Right atrium auricular region (tissue), 2 donors: Measurements from ENCODE around the gene ZNF212. TPM values are rescaled to one million over a fixed set of nuclear protein-coding genes. Genes with fewer than 3 reads are reported as not detected.

Experiments used
- DNase-seq: peaks from one replicate; pipeline ENCODE4 v3.0.0-alpha.2; 2019; ENCODE audit warnings: low spot score
- H3K27ac ChIP-seq, 2 donors: fragments of 200-600 bp; sonication (generic); 1 replicate in 1 of 2; 2 replicates in 1 of 2; pipeline ENCODE4 v1.5.1; 2016 to 2019
- H3K27me3 ChIP-seq, 2 donors: fragments of 200-600 bp; sonication (generic); one replicate each; pipeline versions ENCODE4 v1.5.1 to v1.6.0; 2017 to 2019
- H3K36me3 ChIP-seq: fragments of 200-600 bp; sonication (generic); one replicate; pipeline ENCODE4 v1.5.1; 2016
- H3K4me1 ChIP-seq, 2 donors: fragments of 200-600 bp; sonication (generic); one replicate each; pipeline versions ENCODE4 v1.5.1 to v1.6.0; 2017 to 2019
- H3K4me3 ChIP-seq, 2 donors: fragments of 200-600 bp; sonication (generic); 1 replicate in 1 of 2; 2 replicates in 1 of 2; pipeline ENCODE4 v1.5.1; 2017 to 2019; ENCODE audit warnings: mild to moderate bottlenecking in 1 of 2, moderate library complexity in 1 of 2
- H3K9me3 ChIP-seq, 2 donors: fragments of 200-600 bp; sonication (generic); one replicate each; pipeline ENCODE4 v1.5.1; 2019
- total RNA-seq, 2 donors: library from RNA; depleted of rRNA; stranded (reverse); fragments of >200 nt; gene quantifications; one replicate each; pipeline ENCODE4 v1.1.0, GENCODE V29; 2016
- TF ChIP-seq, protein P1 (sequence below), 2 donors: fragments of 200-600 bp; sonication (generic); IDR thresholded peaks; one replicate each; pipeline ENCODE4 v1.5.1; 2019; ENCODE audit warnings: antibody characterized with exemption in 2 of 2

The ZNF212 gene
- total RNA-seq, 2 donors from 2014 or later, result 2.5 to 3.0 TPM

DNA sequence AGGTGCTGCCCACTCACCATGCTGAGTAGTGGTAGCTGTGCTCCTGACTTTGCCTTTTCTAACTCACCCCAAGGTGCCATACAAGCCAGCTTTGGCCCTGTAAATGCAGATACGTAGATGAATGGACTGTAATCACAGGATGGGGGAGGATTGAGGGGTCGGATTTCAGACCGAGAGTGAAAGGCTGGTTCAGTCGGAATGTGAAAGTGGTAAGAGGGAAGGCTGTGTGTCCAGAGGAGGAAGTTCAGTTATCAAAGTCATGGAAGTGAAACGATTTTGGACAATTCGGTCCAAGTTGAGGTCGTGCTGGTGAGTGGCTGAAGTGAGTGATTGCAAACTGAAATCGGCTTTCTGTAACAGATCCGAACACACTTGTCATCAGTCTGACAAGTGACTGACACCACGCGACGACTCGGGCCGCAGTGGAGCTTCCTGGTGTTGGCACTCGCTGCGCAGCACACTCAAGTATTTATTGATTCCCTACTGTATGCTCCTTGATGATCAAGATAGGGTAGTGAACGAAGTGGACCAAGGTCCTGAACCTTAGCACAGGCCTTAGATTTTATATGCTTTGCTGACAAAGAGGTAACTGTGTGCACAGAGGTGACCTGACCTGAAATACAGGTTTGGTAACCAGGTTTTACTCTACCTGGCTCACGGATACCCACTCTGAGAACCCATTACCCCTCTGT, 33.6 kb upstream of the ZNF212 start:
- peaks cover 83% of the 10 kb centered on the region for H3K36me3 ChIP-seq

DNA sequence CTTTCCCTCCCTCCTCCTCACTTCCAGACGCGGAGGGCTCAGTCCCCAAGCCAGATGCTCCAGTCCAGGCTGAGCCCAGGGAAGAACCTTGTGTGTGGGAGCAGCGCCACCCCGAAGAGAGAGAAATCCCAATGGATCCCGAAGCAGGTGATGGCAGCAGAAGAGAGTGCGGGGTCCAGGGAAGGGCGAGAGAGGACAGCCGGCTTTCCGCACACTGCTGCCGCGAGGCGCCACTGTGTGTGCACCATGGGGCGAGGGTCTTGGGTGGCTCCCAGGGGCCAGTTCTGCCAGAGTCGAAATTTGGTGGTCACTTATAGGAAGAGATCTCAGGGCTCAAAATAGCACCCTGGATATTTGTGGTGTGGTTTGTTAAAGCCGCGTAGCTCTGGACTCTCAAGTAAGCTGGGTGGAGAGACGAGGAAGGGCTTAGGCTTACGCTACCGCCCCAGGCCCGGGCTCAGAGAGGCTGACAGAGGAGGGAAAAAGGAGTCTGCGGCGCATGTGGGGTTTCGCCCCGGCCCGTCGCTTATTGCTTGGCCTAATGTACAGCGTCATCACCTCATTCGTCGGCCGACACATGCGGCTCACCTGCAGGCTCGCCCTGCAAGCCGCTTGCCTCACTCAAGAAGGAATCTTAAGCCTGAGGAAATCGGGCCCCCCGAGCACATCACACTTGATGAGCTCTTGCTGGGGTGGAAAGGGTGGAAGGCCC, 32.0 kb upstream of the ZNF212 start:
- DNase-seq, result no peak
- Histone ChIP-seq H3K36me3 (peaks cover 83% of the 10 kb centered on the region), H3K4me1 (no peaks in the 10 kb centered on the region), H3K9me3 (no peaks in the 10 kb centered on the region), H3K27me3 (no peaks in the 10 kb centered on the region), H3K27ac (no peak overlapping the region), H3K4me3 (no peak overlapping the region)
- TF ChIP-seq, protein P1, sequence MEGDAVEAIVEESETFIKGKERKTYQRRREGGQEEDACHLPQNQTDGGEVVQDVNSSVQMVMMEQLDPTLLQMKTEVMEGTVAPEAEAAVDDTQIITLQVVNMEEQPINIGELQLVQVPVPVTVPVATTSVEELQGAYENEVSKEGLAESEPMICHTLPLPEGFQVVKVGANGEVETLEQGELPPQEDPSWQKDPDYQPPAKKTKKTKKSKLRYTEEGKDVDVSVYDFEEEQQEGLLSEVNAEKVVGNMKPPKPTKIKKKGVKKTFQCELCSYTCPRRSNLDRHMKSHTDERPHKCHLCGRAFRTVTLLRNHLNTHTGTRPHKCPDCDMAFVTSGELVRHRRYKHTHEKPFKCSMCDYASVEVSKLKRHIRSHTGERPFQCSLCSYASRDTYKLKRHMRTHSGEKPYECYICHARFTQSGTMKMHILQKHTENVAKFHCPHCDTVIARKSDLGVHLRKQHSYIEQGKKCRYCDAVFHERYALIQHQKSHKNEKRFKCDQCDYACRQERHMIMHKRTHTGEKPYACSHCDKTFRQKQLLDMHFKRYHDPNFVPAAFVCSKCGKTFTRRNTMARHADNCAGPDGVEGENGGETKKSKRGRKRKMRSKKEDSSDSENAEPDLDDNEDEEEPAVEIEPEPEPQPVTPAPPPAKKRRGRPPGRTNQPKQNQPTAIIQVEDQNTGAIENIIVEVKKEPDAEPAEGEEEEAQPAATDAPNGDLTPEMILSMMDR (IDR thresholded peaks at IDR 0.05), result no peak

More for the DNA sequence above, 33.6 kb upstream of the ZNF212 start:
- TF ChIP-seq, protein P1 (IDR thresholded peaks at IDR 0.05), result no peak
- Histone ChIP-seq H3K4me1 (no peaks in the 10 kb centered on the region), H3K27me3 (no peaks in the 10 kb centered on the region), H3K9me3 (no peaks in the 10 kb centered on the region), H3K4me3 (no peak overlapping the region), H3K27ac (no peak overlapping the region)
- DNase-seq, result no peak

DNA sequence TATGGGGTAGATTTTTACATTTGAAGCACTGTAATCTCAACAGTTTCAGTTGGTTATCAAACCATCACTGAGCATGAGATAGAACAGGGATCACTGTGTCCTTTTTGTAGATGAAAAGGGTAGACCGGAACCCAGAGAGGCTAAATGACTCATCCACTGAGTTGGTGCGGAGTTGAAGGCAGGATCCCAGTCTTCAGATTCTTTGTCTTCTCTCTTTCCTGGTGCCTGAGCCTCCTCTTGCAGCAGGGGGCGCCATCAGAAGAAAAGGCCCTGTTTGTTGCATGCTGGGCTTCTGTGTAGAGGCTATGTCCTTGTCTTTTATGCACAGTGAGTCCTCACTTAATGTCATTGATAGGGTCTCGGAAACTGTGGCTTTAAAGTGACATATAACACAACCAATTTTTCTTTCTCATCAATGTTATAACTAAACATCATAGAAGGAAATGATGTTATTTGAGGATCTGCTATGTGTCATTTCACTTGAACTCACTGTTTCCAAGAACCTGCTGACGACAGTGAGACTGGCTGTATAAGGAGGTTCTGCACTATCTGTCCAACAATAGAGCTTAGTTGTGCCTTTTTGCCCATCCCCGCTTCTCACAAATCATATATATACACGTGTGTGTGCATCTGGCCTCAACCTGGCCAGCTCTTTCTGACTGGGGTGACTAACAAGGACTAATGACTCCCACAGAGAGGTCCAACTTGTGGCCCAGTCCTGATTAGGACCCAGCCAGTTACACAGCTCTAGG, 29.8 kb upstream of the ZNF212 start:
- no peaks in the 10 kb centered on the region for H3K27me3 ChIP-seq
- no peak overlapping the region for H3K27ac ChIP-seq
- TF ChIP-seq, protein P1 (IDR thresholded peaks at IDR 0.05), result peak in 1 of 2 donors; percentile 39
- no peak for DNase-seq
- no peak overlapping the region for H3K4me3 ChIP-seq
- H3K9me3 ChIP-seq, result no peaks in the 10 kb centered on the region
- H3K36me3 ChIP-seq, result peaks cover 83% of the 10 kb centered on the region
- H3K4me1 ChIP-seq, result no peaks in the 10 kb centered on the region

DNA sequence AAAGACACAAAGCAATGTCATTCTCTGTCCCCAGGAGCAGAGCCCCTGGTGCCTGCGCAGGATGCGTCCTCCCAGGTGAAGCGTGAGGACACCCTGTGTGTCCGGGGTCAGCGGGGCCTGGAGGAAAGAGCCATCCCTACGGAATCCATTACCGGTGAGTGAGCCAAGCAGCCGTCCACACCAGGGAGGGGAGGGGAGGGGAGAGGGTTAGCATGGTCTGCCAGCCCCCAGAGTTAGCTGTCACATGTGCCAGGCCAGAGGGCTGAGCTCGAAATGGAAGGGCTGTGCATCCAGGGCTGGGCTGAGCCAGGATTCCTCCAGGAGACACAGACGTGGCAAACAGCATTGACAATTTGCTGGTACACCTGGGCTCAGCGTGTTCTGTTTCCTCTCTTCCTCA, 28.9 kb upstream of the ZNF212 start:
- no peaks in the 10 kb centered on the region for H3K9me3 ChIP-seq
- no peak overlapping the region for H3K27ac ChIP-seq
- peaks cover 85% of the 10 kb centered on the region for H3K36me3 ChIP-seq
- H3K4me3 ChIP-seq, result no peak overlapping the region
- H3K27me3 ChIP-seq, result no peaks in the 10 kb centered on the region
- H3K4me1 ChIP-seq, result no peaks in the 10 kb centered on the region
- DNase-seq, result no peak
- TF ChIP-seq, protein P1 (IDR thresholded peaks at IDR 0.05), result no peak

DNA sequence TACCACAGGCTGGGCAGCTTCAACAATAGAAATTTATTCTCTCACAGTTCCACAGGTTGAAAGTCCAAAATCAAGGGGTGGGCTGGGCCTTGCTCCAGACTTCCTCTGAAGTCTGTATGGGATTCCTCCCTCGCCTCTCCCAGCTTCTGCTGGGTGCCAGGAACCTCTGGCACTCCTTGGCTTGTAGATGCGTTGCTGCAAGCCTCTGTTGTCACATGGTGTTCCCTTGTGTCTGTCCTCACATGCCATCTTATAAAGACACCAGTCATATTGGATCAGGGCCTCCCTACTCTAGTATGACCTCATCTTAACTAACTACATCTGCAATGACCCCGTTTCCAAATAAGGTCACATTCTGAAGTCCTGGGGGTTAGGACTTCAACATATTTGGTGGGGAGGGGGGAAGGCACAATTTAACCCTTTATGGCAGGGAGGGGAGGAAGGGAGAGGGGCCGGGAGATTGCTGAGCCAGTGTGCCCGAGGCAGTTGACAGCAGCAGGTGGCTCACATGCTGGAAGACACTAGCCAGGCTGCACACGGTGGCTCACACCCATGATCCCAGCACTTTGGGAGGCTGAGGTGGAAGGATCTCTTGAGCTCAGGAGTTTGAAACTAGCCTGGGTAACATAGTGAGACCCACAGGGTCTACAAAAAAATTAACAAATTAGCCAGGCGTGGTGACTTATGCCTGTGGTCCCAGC, 25.3 kb upstream of the ZNF212 start:
- peaks cover 99% of the 10 kb centered on the region for H3K36me3 ChIP-seq
- no peak for DNase-seq
- H3K27ac ChIP-seq, result no peak overlapping the region
- H3K4me3 ChIP-seq, result no peak overlapping the region
- TF ChIP-seq, protein P1 (IDR thresholded peaks at IDR 0.05), result no peak
- H3K27me3 ChIP-seq, result no peaks in the 10 kb centered on the region
- H3K4me1 ChIP-seq, result no peaks in the 10 kb centered on the region
- H3K9me3 ChIP-seq, result no peaks in the 10 kb centered on the region
